Neural progenitor cell (in vitro differentiated cells): Measurements from ENCODE around the gene AJAP1. TPM values are rescaled to one million over a fixed set of nuclear protein-coding genes. Genes with fewer than 3 reads are reported as not detected.

Experiments used
- DNase-seq: peaks from one replicate; pipeline ENCODE4 v3.0.0-alpha.2; 2016; ENCODE audit warnings: low spot score
- H2AFZ ChIP-seq: fragments of 200-600 bp; sonication (generic); replicated peaks from 2 replicates; pipeline ENCODE4 v1.6.1; 2016; ENCODE audit warnings: antibody characterized with exemption
- H3F3A ChIP-seq: fragments of 200-600 bp; sonication (generic); 2 replicates; pipeline ENCODE4 v1.6.1; 2016; ENCODE audit warnings: antibody characterized with exemption, low read depth
- H3K27ac ChIP-seq: fragments of 200-600 bp; sonication (generic); 2 replicates; pipeline ENCODE4 v1.5.1; 2016; ENCODE audit warnings: mild to moderate bottlenecking
- H3K27me3 ChIP-seq: fragments of 200-600 bp; sonication (generic); 2 replicates; pipeline ENCODE4 v1.6.1; 2016; ENCODE audit warnings: mild to moderate bottlenecking, moderate library complexity
- H3K36me3 ChIP-seq: fragments of 200-600 bp; sonication (generic); 2 replicates; pipeline ENCODE4 v1.5.1; 2016
- H3K4me1 ChIP-seq: fragments of 200-600 bp; sonication (generic); 2 replicates; pipeline ENCODE4 v1.6.1; 2016; ENCODE audit warnings: mixed run types
- H3K4me2 ChIP-seq: fragments of 200-600 bp; sonication (generic); 2 replicates; pipeline ENCODE4 v1.6.1; 2016
- H3K4me3 ChIP-seq: fragments of 200-600 bp; sonication (generic); 2 replicates; pipeline ENCODE4 v1.5.1; 2016
- H3K79me2 ChIP-seq: fragments of 200-600 bp; sonication (generic); 2 replicates; pipeline ENCODE4 v1.6.1; 2016; ENCODE audit warnings: low read depth
- H3K9ac ChIP-seq: fragments of 200-600 bp; sonication (generic); 2 replicates; pipeline ENCODE4 v1.6.1; 2016
- H3K9me3 ChIP-seq: fragments of 200-600 bp; sonication (generic); 2 replicates; pipeline ENCODE4 v1.5.1; 2016; ENCODE audit warnings: low read depth
- H4K20me1 ChIP-seq: fragments of 200-600 bp; sonication (generic); 2 replicates; pipeline ENCODE4 v1.6.1; 2016; ENCODE audit warnings: low read depth
- H3K27ac Mint-ChIP-seq: 3 replicates; pipeline ENCODE4 v1.8.0; 2021; ENCODE audit warnings: mixed read lengths
- H3K27me3 Mint-ChIP-seq: 2 replicates; pipeline ENCODE4 v1.8.0; 2022; ENCODE audit warnings: low read depth, mild to moderate bottlenecking, inconsistent platforms, moderate library complexity, mixed read lengths; ENCODE audit not compliant: insufficient read depth
- H3K36me3 Mint-ChIP-seq: 3 replicates; pipeline ENCODE4 v1.8.0; 2021; ENCODE audit warnings: mixed read lengths
- H3K4me1 Mint-ChIP-seq: 3 replicates; pipeline ENCODE4 v1.8.0; 2021; ENCODE audit warnings: mixed read lengths
- H3K4me3 Mint-ChIP-seq: 3 replicates; pipeline ENCODE4 v1.8.0; 2021; ENCODE audit warnings: mild to moderate bottlenecking, moderate library complexity, mixed read lengths
- H3K9me3 Mint-ChIP-seq: 3 replicates; pipeline ENCODE4 v1.8.0; 2020; ENCODE audit warnings: mixed read lengths
- EZH2 ChIP-seq: fragments of 200-600 bp; sonication (generic); IDR thresholded peaks from 2 replicates; pipeline ENCODE4 v1.6.1; 2017; ENCODE audit warnings: antibody characterized with exemption, mild to moderate bottlenecking, moderate library complexity
- EZH2phosphoT487 ChIP-seq: fragments of 200-600 bp; sonication (generic); IDR thresholded peaks from 2 replicates; pipeline ENCODE4 v1.6.1; 2017; ENCODE audit warnings: antibody characterized with exemption
- total RNA-seq: library from RNA; depleted of rRNA; stranded (reverse); fragments of >200 nt; gene quantifications from 2 replicates; pipeline ENCODE4 v1.2.3, GENCODE V29; 2015; ENCODE audit warnings: low replicate concordance
- TF ChIP-seq, protein P1 (sequence below): fragments of 200-600 bp; sonication (generic); IDR thresholded peaks from 2 replicates; pipeline ENCODE4 v1.5.1; 2017; ENCODE audit warnings: antibody characterized with exemption, mild to moderate bottlenecking

AJAP1 gene
- total RNA-seq, 1 donor from 2014 or later = 0.21 TPM

- Histone ChIP-seq H3K27me3 (peaks cover 36% of the 10 kb centered on the region), H2AFZ (no peak overlapping the region), H3K9me3 (no peaks in the 10 kb centered on the region), H3K4me1 (peaks cover 27% of the 10 kb centered on the region), H3K36me3 (no peaks in the 10 kb centered on the region), H3F3A (peaks cover 23% of the 10 kb centered on the region), H3K9ac (no peak overlapping the region), H3K4me3 (no peak overlapping the region), H4K20me1 (no peaks in the 10 kb centered on the region), H3K4me2 (peak overlapping the region; percentile 89), H3K79me2 (no peaks in the 10 kb centered on the region), H3K27ac (no peak overlapping the region)
- TF ChIP-seq EZH2 = no peak
- TF ChIP-seq, protein P1, sequence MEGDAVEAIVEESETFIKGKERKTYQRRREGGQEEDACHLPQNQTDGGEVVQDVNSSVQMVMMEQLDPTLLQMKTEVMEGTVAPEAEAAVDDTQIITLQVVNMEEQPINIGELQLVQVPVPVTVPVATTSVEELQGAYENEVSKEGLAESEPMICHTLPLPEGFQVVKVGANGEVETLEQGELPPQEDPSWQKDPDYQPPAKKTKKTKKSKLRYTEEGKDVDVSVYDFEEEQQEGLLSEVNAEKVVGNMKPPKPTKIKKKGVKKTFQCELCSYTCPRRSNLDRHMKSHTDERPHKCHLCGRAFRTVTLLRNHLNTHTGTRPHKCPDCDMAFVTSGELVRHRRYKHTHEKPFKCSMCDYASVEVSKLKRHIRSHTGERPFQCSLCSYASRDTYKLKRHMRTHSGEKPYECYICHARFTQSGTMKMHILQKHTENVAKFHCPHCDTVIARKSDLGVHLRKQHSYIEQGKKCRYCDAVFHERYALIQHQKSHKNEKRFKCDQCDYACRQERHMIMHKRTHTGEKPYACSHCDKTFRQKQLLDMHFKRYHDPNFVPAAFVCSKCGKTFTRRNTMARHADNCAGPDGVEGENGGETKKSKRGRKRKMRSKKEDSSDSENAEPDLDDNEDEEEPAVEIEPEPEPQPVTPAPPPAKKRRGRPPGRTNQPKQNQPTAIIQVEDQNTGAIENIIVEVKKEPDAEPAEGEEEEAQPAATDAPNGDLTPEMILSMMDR = no peak
- Mint-ChIP-seq H3K4me3 (no peak overlapping the region), H3K9me3 (no peaks in the 10 kb centered on the region), H3K27ac (peak overlapping the region; percentile 38), H3K27me3 (peaks cover 5% of the 10 kb centered on the region), H3K36me3 (peaks cover 3% of the 10 kb centered on the region), H3K4me1 (peaks cover 42% of the 10 kb centered on the region)
- no peak for DNase-seq
These were observed 54.6 kb downstream of the AJAP1 start for GRCh38 chr1:4708840-4709507.

DNA sequence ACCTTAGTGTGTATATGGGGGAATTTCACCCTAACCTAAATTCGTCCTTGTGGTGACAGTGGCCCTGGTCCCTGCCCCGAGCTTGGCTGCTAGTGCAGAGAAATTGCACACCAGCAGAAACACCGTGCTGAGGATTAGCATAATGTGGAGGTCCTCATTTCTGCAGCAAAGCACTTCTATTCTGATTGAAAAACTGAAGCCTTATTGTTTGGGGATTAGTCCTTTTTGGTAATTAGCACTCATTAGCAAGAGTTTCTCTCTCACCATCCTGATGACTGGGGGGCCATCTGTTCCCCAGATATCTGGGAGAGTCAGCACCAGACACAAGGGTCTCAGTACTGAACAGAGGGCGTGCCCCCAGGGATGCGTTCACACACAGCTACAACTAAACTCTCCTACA is 55.2 kb downstream of the AJAP1 start:
- Histone ChIP-seq H2AFZ (no peak overlapping the region), H3K4me3 (no peak overlapping the region), H3K79me2 (no peaks in the 10 kb centered on the region), H3K9ac (no peak overlapping the region), H3K27ac (no peak overlapping the region), H3K36me3 (no peaks in the 10 kb centered on the region), H3K27me3 (peaks cover 36% of the 10 kb centered on the region), H4K20me1 (no peaks in the 10 kb centered on the region), H3K4me2 (peak overlapping the region; percentile 89), H3K4me1 (peaks cover 27% of the 10 kb centered on the region), H3F3A (peaks cover 23% of the 10 kb centered on the region), H3K9me3 (no peaks in the 10 kb centered on the region)
- Mint-ChIP-seq H3K4me1 (peaks cover 46% of the 10 kb centered on the region), H3K9me3 (peaks cover 2% of the 10 kb centered on the region), H3K27me3 (peaks cover 5% of the 10 kb centered on the region), H3K36me3 (peaks cover 6% of the 10 kb centered on the region), H3K4me3 (no peak overlapping the region), H3K27ac (peak overlapping the region; percentile 38)
- DNase-seq = peak; percentile 47
- TF ChIP-seq EZH2phosphoT487 (no peak), EZH2 (no peak)
- TF ChIP-seq, protein P1 = no peak

GRCh38 chr1:4710592-4711415 is 56.4 kb downstream of the AJAP1 start:
- TF ChIP-seq, protein P1 = no peak
- TF ChIP-seq EZH2 = peak; percentile 53
- peak overlapping the region; percentile 75 for H2AFZ ChIP-seq
- no peaks in the 10 kb centered on the region for H3K79me2 ChIP-seq
- H3F3A ChIP-seq = peaks cover 23% of the 10 kb centered on the region
- Mint-ChIP-seq H3K27me3 (peaks cover 5% of the 10 kb centered on the region), H3K4me1 (peaks cover 47% of the 10 kb centered on the region), H3K27ac (peak overlapping the region; percentile 74), H3K36me3 (peaks cover 10% of the 10 kb centered on the region), H3K9me3 (peaks cover 7% of the 10 kb centered on the region), H3K4me3 (peak overlapping the region; percentile 16)
- peak; percentile 67 for DNase-seq
- no peaks in the 10 kb centered on the region for H3K9me3 ChIP-seq
- peak overlapping the region; percentile 89 for H3K4me2 ChIP-seq
- peak overlapping the region; percentile 38 for H3K4me3 ChIP-seq
- peaks cover 36% of the 10 kb centered on the region for H3K27me3 ChIP-seq
- no peaks in the 10 kb centered on the region for H3K36me3 ChIP-seq
- no peaks in the 10 kb centered on the region for H4K20me1 ChIP-seq
- no peak overlapping the region for H3K27ac ChIP-seq
- peaks cover 27% of the 10 kb centered on the region for H3K4me1 ChIP-seq
- H3K9ac ChIP-seq = no peak overlapping the region
